GM12878 (cell line): ENCODE data around the gene AJUBA. TPM values are rescaled to one million over a fixed set of nuclear protein-coding genes. Genes with fewer than 3 reads are reported as not detected.
A peak's percentile ranks its signal among the peaks of the same experiment; 100 is the strongest.

ENCODE experiments used
- CEBPB ChIP-seq, 2 experiments: fragments of 150-350 bp in 1 of 2; IDR thresholded peaks; 2 replicates each; pipeline ENCODE4 v1.6.1; 2012 to 2014; ENCODE audit warnings: low read depth in 2 of 2, low read length in 2 of 2, borderline replicate concordance in 1 of 2, inconsistent platforms in 1 of 2
- DPF2 ChIP-seq: fragments of 450-650 bp; IDR thresholded peaks from 2 replicates; pipeline ENCODE4 v1.6.1; 2017; ENCODE audit warnings: mild to moderate bottlenecking
- EP300 ChIP-seq, 2 experiments: fragments of 150-350 bp in 1 of 2; IDR thresholded peaks; 2 replicates each; pipeline ENCODE4 v1.6.1; 2011 to 2012; ENCODE audit warnings: low read depth in 2 of 2, low read length in 2 of 2, borderline replicate concordance in 1 of 2, improper control_type of control experiment in 1 of 2, inconsistent platforms in 1 of 2; ENCODE audit not compliant: control insufficient read depth in 1 of 2
- ESRRA ChIP-seq: IDR thresholded peaks from 2 replicates; pipeline ENCODE4 v1.6.1; 2012; ENCODE audit warnings: mild to moderate bottlenecking, low read length, improper control_type of control experiment
- FOXM1 ChIP-seq: IDR thresholded peaks from 2 replicates; pipeline ENCODE4 v1.6.1; 2012; ENCODE audit warnings: low read depth, mild to moderate bottlenecking, inconsistent platforms, low read length, moderate library complexity
- GABPA ChIP-seq: IDR thresholded peaks from 2 replicates; pipeline ENCODE4 v1.6.1; 2014; ENCODE audit warnings: antibody characterized with exemption, low read depth, mild to moderate bottlenecking, inconsistent platforms
- IKZF2 ChIP-seq, 2 experiments: fragments of 450-650 bp; IDR thresholded peaks; 2 replicates each; pipeline ENCODE4 v1.6.1; 2017; ENCODE audit warnings: mild to moderate bottlenecking in 2 of 2, moderate library complexity in 2 of 2
- JUND ChIP-seq: IDR thresholded peaks from 2 replicates; pipeline ENCODE4 v1.6.1; 2012; ENCODE audit warnings: low read depth, mild to moderate bottlenecking, low read length, improper control_type of control experiment, moderate library complexity
- MTA3 ChIP-seq: IDR thresholded peaks from 2 replicates; pipeline ENCODE4 v1.6.1; 2012; ENCODE audit warnings: low read length, inconsistent platforms, borderline replicate concordance
- PAX5 ChIP-seq: IDR thresholded peaks from 2 replicates; pipeline ENCODE4 v1.6.1; 2011; ENCODE audit warnings: low read depth, low read length, borderline replicate concordance
- PML ChIP-seq: IDR thresholded peaks from 2 replicates; pipeline ENCODE4 v1.6.1; 2012; ENCODE audit warnings: low read length, inconsistent platforms
- POLR2A ChIP-seq: IDR thresholded peaks from 2 replicates; pipeline ENCODE4 v1.6.1; 2011; ENCODE audit warnings: low read depth, mild to moderate bottlenecking, low read length
- RB1 ChIP-seq: fragments of 450-650 bp; formaldehyde crosslinking; IDR thresholded peaks from 2 replicates; pipeline ENCODE4 v1.6.1; 2017; ENCODE audit warnings: mild to moderate bottlenecking, borderline replicate concordance
- RFX5 ChIP-seq: IDR thresholded peaks from 2 replicates; pipeline ENCODE4 v1.6.1; 2011; ENCODE audit warnings: low read depth, low read length, improper control_type of control experiment
- SMARCA5 ChIP-seq: fragments of 450-650 bp; IDR thresholded peaks from 2 replicates; pipeline ENCODE4 v1.6.1; 2017; ENCODE audit warnings: mild to moderate bottlenecking
- STAT1 ChIP-seq: fragments of 450-650 bp; conservative IDR thresholded peaks from 2 replicates; pipeline ENCODE4 v1.6.1; 2014; ENCODE audit warnings: antibody characterized with exemption, mild to moderate bottlenecking
- SUPT20H ChIP-seq: IDR thresholded peaks from 2 replicates; pipeline ENCODE4 v1.6.1; 2011; ENCODE audit warnings: low read depth, mild to moderate bottlenecking, low read length, moderate library complexity, borderline replicate concordance; ENCODE audit not compliant: control insufficient read depth
- TBL1XR1 ChIP-seq: IDR thresholded peaks from 2 replicates; pipeline ENCODE4 v1.6.1; 2012; ENCODE audit warnings: low read depth, low read length, improper control_type of control experiment
- ZNF384 ChIP-seq: IDR thresholded peaks from 2 replicates; pipeline ENCODE4 v1.6.1; 2012; ENCODE audit warnings: low read depth, mild to moderate bottlenecking, low read length, improper control_type of control experiment, borderline replicate concordance
- polyA plus RNA-seq, 11 experiments: library from polyadenylated mRNA; depleted of rRNA in 4 of 11; unstranded in 6 of 11; stranded (reverse) in 5 of 11; fragments of >200 nt; fragmentation: Nextera tagmentation in 4 of 11; fragmentation: Illumina TruSeq in 1 of 11; extraction: Ambion mirVana in 4 of 11; extraction: Trizol in 1 of 11; gene quantifications; 1 replicate in 1 of 11; 2 replicates in 10 of 11; pipeline versions ENCODE4 v1.2.1 to v1.2.3, GENCODE V29; 2011 to 2016; ENCODE audit warnings: inconsistent platforms in 2 of 11, missing spikeins in 2 of 11, low read depth in 1 of 11
- total RNA-seq, 4 experiments: library from RNA; depleted of rRNA in 3 of 4; stranded (reverse); fragments of >200 nt in 3 of 4; fragmentation: Illumina TruSeq in 1 of 4; extraction: Trizol in 1 of 4; gene quantifications; 2 replicates each; pipeline versions ENCODE4 v1.2.1 to v1.2.3, GENCODE V29; 2013 to 2021
- TF ChIP-seq, protein P1 (sequence below): IDR thresholded peaks from 2 replicates; pipeline ENCODE4 v1.6.1; 2012; ENCODE audit warnings: mild to moderate bottlenecking, low read depth, low read length
- TF ChIP-seq, protein P2 (sequence below): fragments of 150-350 bp; IDR thresholded peaks from 2 replicates; pipeline ENCODE4 v1.6.1; 2016; ENCODE audit warnings: low read depth, low read length
- TF ChIP-seq, protein P3 (sequence below): fragments of 450-650 bp; IDR thresholded peaks from 2 replicates; pipeline ENCODE4 v1.6.1; 2017; ENCODE audit warnings: mild to moderate bottlenecking, low read depth, inconsistent platforms; ENCODE audit not compliant: poor library complexity, severe bottlenecking

AJUBA gene
- total and polyA plus RNA-seq, 10 of the 15 experiments (the other 5 are each of a cell fraction or from before 2014, with no cell fraction given), result 0.03 to 18.1 (median 0.36) TPM; not detected in 1

DNA sequence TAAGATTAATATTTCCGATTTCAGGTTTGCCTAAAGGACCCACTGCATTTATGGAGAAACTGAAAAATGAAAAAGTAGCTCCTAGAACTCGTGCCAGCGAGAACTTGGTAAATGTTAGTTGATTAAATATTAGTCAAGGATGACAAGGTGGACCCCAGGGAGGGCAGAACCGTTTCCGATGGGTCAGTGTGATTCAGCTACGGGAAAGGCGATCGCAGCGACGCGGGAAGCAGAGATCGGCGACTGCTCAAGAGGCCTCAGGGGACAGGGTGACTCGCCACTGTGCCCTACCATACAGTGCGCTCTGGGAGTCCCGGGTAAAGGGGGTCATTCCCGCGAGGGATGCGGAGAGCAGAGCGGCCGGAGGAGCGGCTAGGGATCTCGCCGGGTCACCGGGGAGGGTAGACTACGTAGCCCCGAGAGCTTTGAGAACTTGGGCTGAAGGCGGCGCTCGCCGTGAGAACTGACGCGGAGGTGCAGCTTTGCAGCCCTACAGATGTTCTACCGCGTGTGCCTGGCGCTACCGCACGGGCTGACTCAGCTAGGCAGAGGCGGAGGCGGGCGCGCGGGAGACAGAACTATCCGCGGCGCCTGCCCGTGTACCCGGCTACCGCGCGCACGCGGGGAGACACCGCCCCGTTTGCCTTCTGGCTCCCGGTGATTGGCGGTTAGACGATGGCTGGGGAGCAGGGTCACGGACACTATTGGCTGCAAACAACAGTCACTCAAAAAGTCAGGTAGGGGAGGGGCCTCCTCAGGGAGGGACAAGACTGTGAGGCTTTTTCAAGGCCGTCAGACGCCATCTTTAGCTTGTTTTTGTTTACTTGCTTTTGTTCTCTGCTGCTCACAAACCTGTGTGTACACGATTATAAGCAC is 24.4 kb upstream of the AJUBA start (continued):
- TF ChIP-seq IKZF2 (IDR thresholded peaks at IDR 0.05), result peak; percentile 48 to 66; a peak in 2 of 4 replicates
- TF ChIP-seq JUND, result no peak
- peak; percentile 48; the same call in 1 of the 2 replicates for TF ChIP-seq RFX5
- TF ChIP-seq CEBPB (IDR thresholded peaks at IDR 0.05; ENCODE audit: borderline replicate concordance in 1 of 2, low read depth in 2 of 2, low read length in 2 of 2), result no peak
- no peak for TF ChIP-seq ZNF384
- TF ChIP-seq ESRRA, result peak; percentile 60; the same call in 1 of the 2 replicates
- TF ChIP-seq TBL1XR1, result no peak; the same call in 1 of the 2 replicates
- no peak for TF ChIP-seq FOXM1
- peak; percentile 96 for TF ChIP-seq DPF2
- TF ChIP-seq STAT1, result no peak
- TF ChIP-seq EP300 (IDR thresholded peaks at IDR 0.05; ENCODE audit: borderline replicate concordance in 1 of 2, control insufficient read depth in 1 of 2, low read depth in 2 of 2, low read length in 2 of 2), result no peak
- peak; percentile 95 for TF ChIP-seq RB1
- TF ChIP-seq, protein P1, sequence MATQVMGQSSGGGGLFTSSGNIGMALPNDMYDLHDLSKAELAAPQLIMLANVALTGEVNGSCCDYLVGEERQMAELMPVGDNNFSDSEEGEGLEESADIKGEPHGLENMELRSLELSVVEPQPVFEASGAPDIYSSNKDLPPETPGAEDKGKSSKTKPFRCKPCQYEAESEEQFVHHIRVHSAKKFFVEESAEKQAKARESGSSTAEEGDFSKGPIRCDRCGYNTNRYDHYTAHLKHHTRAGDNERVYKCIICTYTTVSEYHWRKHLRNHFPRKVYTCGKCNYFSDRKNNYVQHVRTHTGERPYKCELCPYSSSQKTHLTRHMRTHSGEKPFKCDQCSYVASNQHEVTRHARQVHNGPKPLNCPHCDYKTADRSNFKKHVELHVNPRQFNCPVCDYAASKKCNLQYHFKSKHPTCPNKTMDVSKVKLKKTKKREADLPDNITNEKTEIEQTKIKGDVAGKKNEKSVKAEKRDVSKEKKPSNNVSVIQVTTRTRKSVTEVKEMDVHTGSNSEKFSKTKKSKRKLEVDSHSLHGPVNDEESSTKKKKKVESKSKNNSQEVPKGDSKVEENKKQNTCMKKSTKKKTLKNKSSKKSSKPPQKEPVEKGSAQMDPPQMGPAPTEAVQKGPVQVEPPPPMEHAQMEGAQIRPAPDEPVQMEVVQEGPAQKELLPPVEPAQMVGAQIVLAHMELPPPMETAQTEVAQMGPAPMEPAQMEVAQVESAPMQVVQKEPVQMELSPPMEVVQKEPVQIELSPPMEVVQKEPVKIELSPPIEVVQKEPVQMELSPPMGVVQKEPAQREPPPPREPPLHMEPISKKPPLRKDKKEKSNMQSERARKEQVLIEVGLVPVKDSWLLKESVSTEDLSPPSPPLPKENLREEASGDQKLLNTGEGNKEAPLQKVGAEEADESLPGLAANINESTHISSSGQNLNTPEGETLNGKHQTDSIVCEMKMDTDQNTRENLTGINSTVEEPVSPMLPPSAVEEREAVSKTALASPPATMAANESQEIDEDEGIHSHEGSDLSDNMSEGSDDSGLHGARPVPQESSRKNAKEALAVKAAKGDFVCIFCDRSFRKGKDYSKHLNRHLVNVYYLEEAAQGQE, result no peak
- peak; percentile 85 for TF ChIP-seq PML
- TF ChIP-seq GABPA, result no peak
- TF ChIP-seq, protein P2, sequence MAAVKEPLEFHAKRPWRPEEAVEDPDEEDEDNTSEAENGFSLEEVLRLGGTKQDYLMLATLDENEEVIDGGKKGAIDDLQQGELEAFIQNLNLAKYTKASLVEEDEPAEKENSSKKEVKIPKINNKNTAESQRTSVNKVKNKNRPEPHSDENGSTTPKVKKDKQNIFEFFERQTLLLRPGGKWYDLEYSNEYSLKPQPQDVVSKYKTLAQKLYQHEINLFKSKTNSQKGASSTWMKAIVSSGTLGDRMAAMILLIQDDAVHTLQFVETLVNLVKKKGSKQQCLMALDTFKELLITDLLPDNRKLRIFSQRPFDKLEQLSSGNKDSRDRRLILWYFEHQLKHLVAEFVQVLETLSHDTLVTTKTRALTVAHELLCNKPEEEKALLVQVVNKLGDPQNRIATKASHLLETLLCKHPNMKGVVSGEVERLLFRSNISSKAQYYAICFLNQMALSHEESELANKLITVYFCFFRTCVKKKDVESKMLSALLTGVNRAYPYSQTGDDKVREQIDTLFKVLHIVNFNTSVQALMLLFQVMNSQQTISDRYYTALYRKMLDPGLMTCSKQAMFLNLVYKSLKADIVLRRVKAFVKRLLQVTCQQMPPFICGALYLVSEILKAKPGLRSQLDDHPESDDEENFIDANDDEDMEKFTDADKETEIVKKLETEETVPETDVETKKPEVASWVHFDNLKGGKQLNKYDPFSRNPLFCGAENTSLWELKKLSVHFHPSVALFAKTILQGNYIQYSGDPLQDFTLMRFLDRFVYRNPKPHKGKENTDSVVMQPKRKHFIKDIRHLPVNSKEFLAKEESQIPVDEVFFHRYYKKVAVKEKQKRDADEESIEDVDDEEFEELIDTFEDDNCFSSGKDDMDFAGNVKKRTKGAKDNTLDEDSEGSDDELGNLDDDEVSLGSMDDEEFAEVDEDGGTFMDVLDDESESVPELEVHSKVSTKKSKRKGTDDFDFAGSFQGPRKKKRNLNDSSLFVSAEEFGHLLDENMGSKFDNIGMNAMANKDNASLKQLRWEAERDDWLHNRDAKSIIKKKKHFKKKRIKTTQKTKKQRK, result no peak
- TF ChIP-seq MTA3, result no peak
- TF ChIP-seq, protein P3, sequence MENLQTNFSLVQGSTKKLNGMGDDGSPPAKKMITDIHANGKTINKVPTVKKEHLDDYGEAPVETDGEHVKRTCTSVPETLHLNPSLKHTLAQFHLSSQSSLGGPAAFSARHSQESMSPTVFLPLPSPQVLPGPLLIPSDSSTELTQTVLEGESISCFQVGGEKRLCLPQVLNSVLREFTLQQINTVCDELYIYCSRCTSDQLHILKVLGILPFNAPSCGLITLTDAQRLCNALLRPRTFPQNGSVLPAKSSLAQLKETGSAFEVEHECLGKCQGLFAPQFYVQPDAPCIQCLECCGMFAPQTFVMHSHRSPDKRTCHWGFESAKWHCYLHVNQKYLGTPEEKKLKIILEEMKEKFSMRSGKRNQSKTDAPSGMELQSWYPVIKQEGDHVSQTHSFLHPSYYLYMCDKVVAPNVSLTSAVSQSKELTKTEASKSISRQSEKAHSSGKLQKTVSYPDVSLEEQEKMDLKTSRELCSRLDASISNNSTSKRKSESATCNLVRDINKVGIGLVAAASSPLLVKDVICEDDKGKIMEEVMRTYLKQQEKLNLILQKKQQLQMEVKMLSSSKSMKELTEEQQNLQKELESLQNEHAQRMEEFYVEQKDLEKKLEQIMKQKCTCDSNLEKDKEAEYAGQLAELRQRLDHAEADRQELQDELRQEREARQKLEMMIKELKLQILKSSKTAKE, result no peak
- TF ChIP-seq POLR2A, result peak; percentile 99
- TF ChIP-seq SMARCA5, result peak; percentile 91
- TF ChIP-seq SUPT20H, result no peak
- TF ChIP-seq PAX5, result peak; percentile 29; the same call in 1 of the 2 replicates
